SK-N-SH (cell line): Measurements from ENCODE around the gene PGGHG. TPM values are rescaled to one million over a fixed set of nuclear protein-coding genes. Genes with fewer than 3 reads are reported as not detected.

Experiments
- CTCF ChIA-PET: fragments of 300-600, 350-600 bp; formaldehyde crosslinking; extraction: SDS; loops from one replicate; lab custom pipeline; 2021; lab: Yijun Ruan, JAX
- POLR2A ChIA-PET: fragments of 350-600 bp; sonication (Branson Sonifier 250); formaldehyde crosslinking; extraction: SDS; loops from one replicate; lab custom pipeline; 2020; ENCODE audit warnings: antibody characterized with exemption, inconsistent platforms; lab: Yijun Ruan, JAX
- DNase-seq: peaks from one replicate; pipeline ENCODE4 v3.0.0; 2012
- H2AFZ ChIP-seq: fragments of 200-600 bp; sonication (generic); 2 replicates; pipeline ENCODE4 v1.8.1; 2016; ENCODE audit warnings: antibody characterized with exemption, mild to moderate bottlenecking, low read depth
- H3F3A ChIP-seq: fragments of 200-600 bp; sonication (generic); replicated peaks from 2 replicates; pipeline ENCODE3; 2016; ENCODE audit warnings: antibody characterized with exemption, mild to moderate bottlenecking; ENCODE audit not compliant: insufficient read depth
- H3K27ac ChIP-seq, 2 experiments: fragments of 200-500 bp in 1 of 2; fragments of 200-600 bp in 1 of 2; sonication (Bioruptor generic) in 1 of 2; sonication (generic), shearing (Covaris generic) in 1 of 2; 2 replicates each; pipeline versions ENCODE4 v1.5.1 to v1.6.1; 2014 to 2016; ENCODE audit warnings: low read depth in 2 of 2, inconsistent platforms in 1 of 2, low read length in 1 of 2, mild to moderate bottlenecking in 1 of 2, mixed read lengths in 1 of 2
- H3K27me3 ChIP-seq: fragments of 200-600 bp; sonication (generic), shearing (Covaris generic); 2 replicates; pipeline ENCODE4 v1.6.1; 2016; ENCODE audit warnings: mixed run types; ENCODE audit not compliant: insufficient read depth
- H3K36me3 ChIP-seq, 2 experiments: fragments of 200-500 bp in 1 of 2; fragments of 200-600 bp in 1 of 2; sonication (Bioruptor generic) in 1 of 2; sonication (generic) in 1 of 2; replicated peaks in 1 of 2; 2 replicates each; pipeline versions ENCODE3 to v1.5.1; 2014 to 2016; ENCODE audit warnings: low read length in 1 of 2, mild to moderate bottlenecking in 1 of 2; ENCODE audit not compliant: insufficient read depth in 2 of 2, control insufficient read depth in 1 of 2
- H3K4me1 ChIP-seq, 2 experiments: fragments of 200-500 bp in 1 of 2; fragments of 200-600 bp in 1 of 2; sonication (Bioruptor generic) in 1 of 2; sonication (generic), shearing (Covaris generic) in 1 of 2; 2 replicates each; pipeline versions ENCODE4 v1.5.1 to v1.6.1; 2014 to 2016; ENCODE audit warnings: low read depth in 1 of 2, low read length in 1 of 2, mixed run types in 1 of 2; ENCODE audit not compliant: insufficient read depth in 2 of 2, control insufficient read depth in 1 of 2
- H3K4me2 ChIP-seq: fragments of 200-600 bp; sonication (generic), shearing (Covaris generic); 2 replicates; pipeline ENCODE4 v1.6.1; 2017; ENCODE audit warnings: mixed run types
- H3K4me3 ChIP-seq, 2 experiments: fragments of 200-500 bp in 1 of 2; fragments of 200-600 bp in 1 of 2; sonication (Bioruptor generic) in 1 of 2; sonication (generic), shearing (Covaris generic) in 1 of 2; 2 replicates each; pipeline versions ENCODE4 v1.5.1 to v1.8.1; 2014 to 2016; ENCODE audit warnings: low read depth in 2 of 2, inconsistent platforms in 1 of 2, low read length in 1 of 2, mild to moderate bottlenecking in 1 of 2, mixed read lengths in 1 of 2, moderate library complexity in 1 of 2
- H3K79me2 ChIP-seq: fragments of 200-600 bp; sonication (generic); 2 replicates; pipeline ENCODE4 v1.8.1; 2017; ENCODE audit warnings: mild to moderate bottlenecking; ENCODE audit not compliant: insufficient read depth
- H3K9ac ChIP-seq: fragments of 200-600 bp; sonication (generic); 2 replicates; pipeline ENCODE4 v1.6.1; 2017; ENCODE audit warnings: mixed run types
- H3K9me2 ChIP-seq: fragments of 200-600 bp; sonication (generic); 2 replicates; pipeline ENCODE4 v1.6.1; 2017; ENCODE audit warnings: mixed run types
- H3K9me3 ChIP-seq: fragments of 200-600 bp; sonication (generic); 2 replicates; pipeline ENCODE4 v1.6.1; 2017; ENCODE audit warnings: mixed run types, mild to moderate bottlenecking, moderate library complexity
- H4K20me1 ChIP-seq: fragments of 200-600 bp; sonication (generic); 2 replicates; pipeline ENCODE4 v1.6.1; 2017; ENCODE audit warnings: mild to moderate bottlenecking, mixed run types; ENCODE audit not compliant: insufficient read depth
- CTCF ChIP-seq: fragments of 200-600 bp; sonication (generic); IDR thresholded peaks from 2 replicates; pipeline ENCODE4 v1.6.1; 2017; ENCODE audit warnings: antibody characterized with exemption, mild to moderate bottlenecking, moderate library complexity
- EZH2phosphoT487 ChIP-seq: fragments of 200-600 bp; sonication (generic); IDR thresholded peaks from 2 replicates; pipeline ENCODE4 v1.6.1; 2017; ENCODE audit warnings: low read depth, mixed run types, mild to moderate bottlenecking, antibody characterized with exemption, moderate library complexity, borderline replicate concordance
- GATA2 ChIP-seq: sonication (generic); formaldehyde crosslinking; IDR thresholded peaks from 2 replicates; pipeline ENCODE4 v1.5.0; 2020; ENCODE audit warnings: mild to moderate bottlenecking, missing genetic modification reagents
- NRF1 ChIP-seq: IDR thresholded peaks from 2 replicates; pipeline ENCODE4 v1.6.1; 2012; ENCODE audit warnings: low read depth, mild to moderate bottlenecking, low read length
- REST ChIP-seq: IDR thresholded peaks from 2 replicates; pipeline ENCODE4 v1.6.1; 2012; ENCODE audit warnings: mild to moderate bottlenecking, low read depth, low read length, moderate library complexity
- RFX5 ChIP-seq: IDR thresholded peaks from 2 replicates; pipeline ENCODE4 v1.6.1; 2012; ENCODE audit warnings: mild to moderate bottlenecking, improper control_type of control experiment, low read length
- SMC3 ChIP-seq: IDR thresholded peaks from 2 replicates; pipeline ENCODE4 v1.6.1; 2012; ENCODE audit warnings: low read depth, low read length, improper control_type of control experiment
- TEAD4 ChIP-seq: IDR thresholded peaks from 2 replicates; pipeline ENCODE4 v1.4.0; 2012; ENCODE audit warnings: mild to moderate bottlenecking, borderline replicate concordance; ENCODE audit not compliant: insufficient read depth
- USF1 ChIP-seq: IDR thresholded peaks from 2 replicates; pipeline ENCODE4 v1.4.0; 2012; ENCODE audit warnings: low read depth, borderline replicate concordance
- USF2 ChIP-seq: fragments of 150-350 bp; IDR thresholded peaks from 2 replicates; pipeline ENCODE4 v1.6.1; 2017; ENCODE audit warnings: antibody characterized with exemption, low read length, low read depth, borderline replicate concordance
- WGBS: methylation state at CpG from one replicate; pipeline ENCODE4 v1.1.6; 2017; ENCODE audit warnings: low lambda C conversion rate; 5-methylcytosine and 5-hydroxymethylcytosine counted together
- polyA plus RNA-seq, 3 experiments: library from polyadenylated mRNA; depleted of rRNA; stranded (reverse); fragments of >200 nt; gene quantifications; 2 replicates each; pipeline ENCODE4 v1.2.3, GENCODE V29; 2012

Gene PGGHG
- polyA plus RNA-seq, 1 of the 3 experiments (the other 2 are of a cell fraction), result 19.9 TPM

GRCh38 chr11:294780-295179 is 5.9 kb downstream of the PGGHG start:
- Histone ChIP-seq H3K36me3 (no peaks in the 10 kb centered on the region), H3K27ac (no peak overlapping the region), H3K27me3 (no peaks in the 10 kb centered on the region), H3K9ac (no peak overlapping the region), H3K79me2 (no peaks in the 10 kb centered on the region), H3K9me2 (no peaks in the 10 kb centered on the region), H3K4me3 (no peak overlapping the region), H2AFZ (no peak overlapping the region), H3K9me3 (no peaks in the 10 kb centered on the region), H4K20me1 (no peaks in the 10 kb centered on the region), H3F3A (no peaks in the 10 kb centered on the region), H3K4me2 (no peak overlapping the region), H3K4me1 (no peaks in the 10 kb centered on the region; a peak in 1 of 4 replicates)
- CTCF ChIA-PET, result interaction anchor here (1.0 kb wide), 1 partner anchor 11 kb away, joined by 4 read pairs; no protein-coding TSS in a partner anchor
- WGBS, result 90% methylated on average over 6 of the region's 16 CpGs
- no peak for TF ChIP-seq EZH2phosphoT487
- TF ChIP-seq CTCF, result no peak
- TF ChIP-seq REST, result no peak
- no peak for TF ChIP-seq USF2
- no peak for TF ChIP-seq GATA2
- TF ChIP-seq SMC3, result no peak
- no peak for TF ChIP-seq NRF1
- no peak for TF ChIP-seq TEAD4
- TF ChIP-seq USF1, result no peak
- TF ChIP-seq RFX5, result no peak
- no peak for DNase-seq
- POLR2A ChIA-PET, result no interaction called here
